ENCODE results near the gene FRY.

DNA sequence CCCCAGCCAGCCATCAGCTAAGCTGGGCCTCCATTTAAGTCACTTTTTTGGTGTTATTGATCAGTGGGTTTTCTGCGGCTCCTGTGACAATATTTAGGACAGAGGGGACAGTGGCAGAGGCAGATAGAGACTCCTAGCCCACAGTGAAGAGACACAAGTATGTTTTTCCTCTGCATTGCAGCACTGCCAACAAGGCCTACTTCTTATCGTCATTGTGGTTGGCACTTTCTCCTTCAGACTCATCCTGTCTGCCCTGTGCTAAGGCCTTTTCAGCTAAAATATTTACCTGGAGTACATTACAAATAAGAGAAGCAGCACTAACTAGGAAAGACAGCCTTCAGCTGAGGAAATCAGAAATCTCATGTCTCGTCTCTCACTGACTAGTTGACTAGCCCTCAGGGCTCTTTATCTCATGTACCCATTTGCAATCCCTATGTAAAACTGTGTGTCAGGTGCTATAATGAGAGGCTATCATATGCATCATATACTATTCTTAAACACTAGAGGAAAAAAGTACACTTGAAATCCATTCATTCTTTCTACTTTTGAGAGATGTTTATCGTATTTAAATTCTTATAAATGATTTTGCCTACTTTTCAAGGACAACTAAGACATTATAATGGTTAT, 221.4 kb downstream of the FRY start:
- TF ChIP-seq, protein P1, sequence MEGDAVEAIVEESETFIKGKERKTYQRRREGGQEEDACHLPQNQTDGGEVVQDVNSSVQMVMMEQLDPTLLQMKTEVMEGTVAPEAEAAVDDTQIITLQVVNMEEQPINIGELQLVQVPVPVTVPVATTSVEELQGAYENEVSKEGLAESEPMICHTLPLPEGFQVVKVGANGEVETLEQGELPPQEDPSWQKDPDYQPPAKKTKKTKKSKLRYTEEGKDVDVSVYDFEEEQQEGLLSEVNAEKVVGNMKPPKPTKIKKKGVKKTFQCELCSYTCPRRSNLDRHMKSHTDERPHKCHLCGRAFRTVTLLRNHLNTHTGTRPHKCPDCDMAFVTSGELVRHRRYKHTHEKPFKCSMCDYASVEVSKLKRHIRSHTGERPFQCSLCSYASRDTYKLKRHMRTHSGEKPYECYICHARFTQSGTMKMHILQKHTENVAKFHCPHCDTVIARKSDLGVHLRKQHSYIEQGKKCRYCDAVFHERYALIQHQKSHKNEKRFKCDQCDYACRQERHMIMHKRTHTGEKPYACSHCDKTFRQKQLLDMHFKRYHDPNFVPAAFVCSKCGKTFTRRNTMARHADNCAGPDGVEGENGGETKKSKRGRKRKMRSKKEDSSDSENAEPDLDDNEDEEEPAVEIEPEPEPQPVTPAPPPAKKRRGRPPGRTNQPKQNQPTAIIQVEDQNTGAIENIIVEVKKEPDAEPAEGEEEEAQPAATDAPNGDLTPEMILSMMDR (conservative IDR thresholded peaks at IDR 0.05; ENCODE audit: low read depth, low read length): no peak
- TF ChIP-seq EZH2 (IDR thresholded peaks at IDR 0.05; ENCODE audit: low read length, unreplicated experiment): no peak

Data from PC-3 (cell line).